ENCODE measurements around the gene STT3A.
"Not testable (repeated sequence)": the region's sequence is repeated elsewhere in the genome, so short reads cannot be mapped to it uniquely, and the experiment has no call there.

The STT3A gene

GRCh38 chr11:125592305-125593113, at the start of gene STT3A:
STT3A (plus strand) TSS chr11:125592852; CDS start chr11:125595916, 3,064 bp downstream.
- DNase-seq: peak; percentile 100

- no peak for DNase-seq
Measured at GRCh38 chr11:125550780-125551179, 41.9 kb upstream of the STT3A start.

GRCh38 chr11:125551835-125552342, 40.8 kb upstream of the STT3A start:
- DNase-seq: no peak

DNA sequence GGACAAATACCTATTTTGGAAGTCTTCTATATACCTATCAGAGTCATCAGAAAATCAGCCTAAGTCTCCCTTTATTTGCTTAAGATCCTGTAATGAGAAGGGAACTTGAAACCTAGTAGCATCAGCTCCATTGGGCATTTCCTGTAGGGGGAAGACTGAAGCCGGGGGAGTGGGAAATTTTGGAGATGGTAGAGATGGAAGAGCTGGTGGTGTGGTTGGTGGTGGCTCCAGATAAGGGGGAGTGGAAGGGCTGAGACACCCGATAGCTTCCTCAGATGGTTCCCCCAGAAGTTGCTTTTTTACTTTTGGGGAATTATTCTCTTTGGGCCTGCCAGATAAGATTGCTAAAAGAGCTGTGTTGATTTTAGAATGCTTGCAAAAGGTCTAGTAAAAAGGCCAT, 39.7 kb upstream of the STT3A start:
- DNase-seq: no peak

- DNase-seq: no peak
Measured at GRCh38 chr11:125553357-125553756, 39.3 kb upstream of the STT3A start.

DNA sequence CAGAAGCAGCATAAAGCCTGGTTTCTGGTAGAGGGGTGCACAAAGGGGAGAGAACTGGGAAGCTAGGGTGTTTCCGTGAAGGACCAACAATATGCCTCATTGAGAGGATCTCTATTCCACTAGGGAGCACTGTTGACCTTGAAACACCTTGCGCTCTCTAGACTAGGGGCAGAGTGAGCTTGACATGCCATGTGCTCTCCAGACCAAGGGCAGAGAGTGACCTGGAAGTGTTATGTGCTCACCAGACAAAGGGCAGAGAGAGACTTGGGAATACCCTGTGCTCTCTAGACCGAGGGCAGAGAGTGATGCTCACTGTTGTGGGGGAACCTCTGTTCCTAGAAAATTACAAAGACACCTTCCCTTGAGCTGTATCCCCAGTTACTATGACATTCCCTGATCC, 38.6 kb upstream of the STT3A start:
- no peak for DNase-seq

- DNase-seq: no peak
Measured at GRCh38 chr11:125559888-125560287, 32.8 kb upstream of the STT3A start.

- DNase-seq: no peak
Measured at GRCh38 chr11:125561924-125562323, 30.7 kb upstream of the STT3A start.

GRCh38 chr11:125562430-125562829, 30.2 kb upstream of the STT3A start:
- no peak for DNase-seq

- no peak for DNase-seq
Measured at GRCh38 chr11:125564357-125564756, 28.3 kb upstream of the STT3A start.

DNA sequence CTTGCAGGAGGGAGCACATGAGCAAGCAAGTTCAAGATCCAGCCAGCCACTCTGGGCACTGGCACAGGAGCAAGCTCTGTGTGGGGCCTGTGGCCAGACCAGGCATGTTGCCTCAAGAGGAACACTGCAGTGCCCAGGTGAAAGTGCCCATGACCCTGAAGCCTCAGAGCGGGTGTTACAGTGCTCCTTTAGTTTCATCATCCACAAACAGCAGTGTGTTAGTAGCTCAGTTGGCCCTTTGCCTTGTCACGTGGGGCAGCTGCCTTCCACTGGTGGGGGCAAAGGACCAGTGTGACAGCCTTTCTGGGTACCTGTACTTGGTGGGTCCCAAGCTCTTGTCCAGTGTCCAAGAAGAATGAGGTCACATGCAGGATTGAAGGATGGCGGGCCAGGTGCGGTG, 26.4 kb upstream of the STT3A start:
- DNase-seq: no peak

GRCh38 chr11:125568970-125569914, 23.4 kb upstream of the STT3A start, which contains the start of gene EI24:
EI24 (plus strand) TSS chr11:125569477; CDS start chr11:125572528, 3,051 bp downstream.
- DNase-seq: peak; percentile 96

DNA sequence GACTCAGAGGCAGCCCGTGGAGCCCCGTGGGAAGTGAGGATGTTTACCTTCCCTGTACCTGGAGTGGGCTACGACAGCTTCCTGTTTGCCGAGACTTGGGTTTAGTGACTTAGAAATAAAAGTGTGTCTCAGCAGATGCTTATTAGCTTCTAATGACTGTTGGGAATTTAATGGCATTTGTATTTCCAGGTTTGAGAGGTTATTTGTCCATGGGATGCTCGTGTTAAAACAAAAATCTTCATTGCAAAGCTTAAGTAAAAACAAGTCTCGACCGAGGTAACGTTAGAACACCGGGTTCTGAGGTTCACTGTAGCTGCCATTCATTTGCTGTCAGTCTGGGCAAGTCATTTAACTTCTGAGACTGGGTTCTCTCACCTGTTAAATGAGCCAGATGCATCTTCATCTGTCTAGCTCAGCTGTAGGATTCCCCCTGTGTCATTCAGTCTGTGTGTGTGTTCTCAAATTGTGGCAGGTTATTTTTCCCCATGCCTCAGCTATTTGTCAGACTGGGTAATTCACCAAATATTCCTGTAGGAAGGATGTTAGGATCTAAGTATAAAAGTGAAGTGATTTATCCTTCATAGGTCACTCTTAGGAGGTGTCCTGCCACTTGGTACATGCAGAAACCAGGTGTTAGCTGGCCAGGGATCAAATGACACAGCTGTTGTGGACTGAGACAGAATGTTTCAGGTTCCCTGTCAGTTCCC, 22.6 kb upstream of the STT3A start:
- DNase-seq: no peak

- no peak for DNase-seq
Measured at GRCh38 chr11:125570952-125571351, 21.7 kb upstream of the STT3A start.

DNA sequence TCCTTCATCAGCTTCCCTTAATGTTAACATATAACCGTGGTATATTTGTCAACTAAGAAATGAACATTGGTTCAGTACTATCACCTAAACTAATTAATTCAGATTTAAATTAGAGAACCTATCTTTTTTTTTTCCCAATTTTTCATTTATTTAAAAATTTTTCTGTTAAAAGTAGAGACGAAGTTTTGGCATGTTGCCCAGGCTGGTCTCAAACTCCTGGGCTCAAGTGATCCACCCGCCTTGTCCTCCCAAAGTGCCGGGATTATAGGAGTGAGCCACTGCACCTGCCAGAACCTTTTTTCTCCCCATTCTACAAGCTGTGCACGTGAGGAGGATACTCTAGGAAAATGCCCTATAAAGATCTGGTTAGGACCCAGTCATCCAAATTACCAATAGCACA, 19.7 kb upstream of the STT3A start:
- no peak for DNase-seq

GRCh38 chr11:125577181-125577580, 15.5 kb upstream of the STT3A start:
- DNase-seq: not testable (repeated sequence)

DNA sequence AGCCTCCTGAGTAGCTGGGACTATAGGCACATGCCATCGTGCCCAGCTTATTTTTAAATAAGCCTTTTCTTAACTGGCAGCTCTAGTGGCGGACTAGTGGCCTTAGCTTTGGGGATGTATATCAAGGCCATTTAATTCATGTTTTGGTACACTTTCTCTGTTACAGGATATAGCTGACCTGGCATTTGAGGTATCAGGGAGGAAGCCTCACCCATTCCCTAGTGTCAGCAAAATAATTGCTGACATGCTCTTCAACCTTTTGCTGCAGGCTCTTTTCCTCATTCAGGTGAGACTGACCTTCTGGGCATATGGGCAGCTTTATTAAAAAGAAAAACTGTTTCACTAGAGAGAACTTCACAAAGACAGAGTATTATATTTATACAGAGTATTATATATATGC, 13.9 kb upstream of the STT3A start:
- no peak for DNase-seq

- no peak for DNase-seq
Measured at GRCh38 chr11:125579811-125580210, 12.8 kb upstream of the STT3A start.

DNA sequence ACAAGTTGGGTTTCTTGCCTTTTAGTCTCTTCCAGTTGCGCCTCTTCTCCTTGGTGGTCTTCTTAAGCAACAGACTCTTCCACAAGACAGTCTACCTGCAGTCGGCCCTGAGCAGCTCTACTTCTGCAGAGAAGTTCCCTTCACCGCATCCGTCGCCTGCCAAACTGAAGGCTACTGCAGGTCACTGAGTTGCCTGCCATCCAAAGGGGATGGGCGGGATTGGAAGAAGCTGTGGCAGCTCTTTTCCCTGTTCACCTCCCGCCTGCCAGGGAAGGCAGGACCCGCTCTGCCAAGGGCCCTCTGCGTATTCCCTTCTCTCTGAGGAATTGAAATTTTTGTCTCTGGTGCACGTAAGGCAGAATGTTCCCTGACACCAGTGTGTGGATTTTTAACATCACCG, 9.2 kb upstream of the STT3A start:
- no peak for DNase-seq

DNA sequence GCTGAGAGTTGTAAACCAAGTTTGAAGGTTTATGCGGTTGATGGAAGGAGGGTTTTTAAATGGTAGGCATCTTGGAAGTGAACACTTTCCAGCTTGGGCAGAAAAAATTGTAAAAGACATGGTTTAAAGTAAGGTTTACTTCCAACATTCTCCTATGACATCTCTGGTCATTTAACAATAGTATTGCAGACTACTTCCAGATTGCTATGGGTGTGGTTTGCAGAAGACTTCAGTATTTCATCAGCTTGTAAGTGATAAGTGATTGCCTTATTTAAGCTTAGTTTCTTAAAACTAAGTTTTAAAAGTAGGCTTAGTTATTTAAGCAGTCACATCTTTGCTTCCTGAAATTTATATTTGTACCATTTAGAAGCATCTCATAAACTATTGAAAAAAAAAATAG, 7.2 kb upstream of the STT3A start:
- DNase-seq: no peak

- DNase-seq: no peak
Measured at GRCh38 chr11:125586623-125587022, 6.0 kb upstream of the STT3A start.

DNA sequence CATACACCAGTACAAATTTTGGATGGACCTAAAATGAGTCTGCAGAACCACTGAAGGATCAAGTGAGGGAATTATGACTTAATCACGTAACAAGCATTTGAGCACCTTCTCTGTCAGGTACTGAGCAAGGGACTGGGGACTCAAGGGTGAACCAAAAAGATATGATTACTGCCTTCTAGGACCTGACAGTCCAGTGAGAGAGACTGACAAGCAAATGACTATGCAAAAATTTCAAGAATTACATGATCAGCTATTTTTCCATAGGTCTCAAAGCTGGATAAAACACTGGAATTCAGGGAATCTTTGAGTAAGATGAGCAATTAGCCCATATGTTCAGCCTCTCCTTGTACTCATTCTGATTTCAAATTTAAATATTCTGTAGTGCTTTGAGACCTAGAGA, 5.2 kb upstream of the STT3A start:
- no peak for DNase-seq

DNA sequence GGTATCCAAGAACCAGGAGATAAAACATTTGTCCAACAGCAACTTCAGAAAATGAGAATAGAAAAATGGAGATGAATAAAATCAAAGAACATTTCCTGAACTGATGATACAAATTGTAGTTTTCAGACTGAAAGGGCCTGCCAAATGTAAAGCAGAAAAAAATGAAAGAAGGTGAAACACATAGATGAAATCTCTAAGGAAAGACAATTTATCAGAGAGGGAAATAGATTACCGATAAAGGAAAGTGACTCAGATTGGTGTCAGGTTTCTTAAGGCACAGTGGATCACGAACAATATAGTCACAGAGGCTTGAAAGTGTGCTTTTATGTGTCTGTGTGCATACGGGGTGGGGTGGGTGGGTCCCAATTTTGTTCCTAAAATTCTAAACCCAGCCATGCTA, 4.1 kb upstream of the STT3A start:
- no peak for DNase-seq

Data from suppressor macrophage treated with lipopolysaccharide for 4 hours (primary cell).